WTC11 (cell line): ENCODE results near the gene FRYL. TPM values are rescaled to one million over a fixed set of nuclear protein-coding genes. Genes with fewer than 3 reads are reported as not detected.
"Not testable (repeated sequence)": the region's sequence is repeated elsewhere in the genome, so short reads cannot be mapped to it uniquely, and the experiment has no call there.

Experiments
- ATAC-seq: fragments of 200-7000 bp; cut with Tn5 transposase; 2 replicates; pipeline ENCODE4 v1.10.0; 2021; ENCODE audit warnings: mild to moderate bottlenecking, moderate library complexity
- CTCF ChIA-PET: fragments of 300-600 bp; sonication (Branson Sonifier 250); formaldehyde crosslinking; loops from one replicate; lab custom pipeline; 2021; ENCODE audit warnings: antibody characterized with exemption; lab: Charles Lee
- POLR2A ChIA-PET: fragments of 350-600 bp; sonication (Branson Sonifier 250); formaldehyde crosslinking; loops from one replicate; lab custom pipeline; 2021; ENCODE audit warnings: antibody characterized with exemption; lab: Charles Lee
- DNase-seq: peaks from one replicate; pipeline ENCODE4 v3.0.0; 2021; ENCODE audit warnings: low spot score
- H3K27ac Mint-ChIP-seq: 2 replicates; pipeline ENCODE4 v1.8.0; 2021; ENCODE audit warnings: mixed read lengths
- H3K27me3 Mint-ChIP-seq: 2 replicates; pipeline ENCODE4 v1.8.0; 2021; ENCODE audit warnings: low read depth, mild to moderate bottlenecking, moderate library complexity, mixed read lengths
- H3K36me3 Mint-ChIP-seq: 2 replicates; pipeline ENCODE4 v1.8.0; 2021; ENCODE audit warnings: mixed read lengths
- H3K4me1 Mint-ChIP-seq: 2 replicates; pipeline ENCODE4 v1.8.0; 2022; ENCODE audit warnings: mixed read lengths
- H3K4me3 Mint-ChIP-seq: 2 replicates; pipeline ENCODE4 v1.8.0; 2021; ENCODE audit warnings: mild to moderate bottlenecking, moderate library complexity, mixed read lengths
- H3K9me3 Mint-ChIP-seq: 2 replicates; pipeline ENCODE4 v1.8.0; 2021; ENCODE audit warnings: mixed read lengths
- ATF6 ChIP-seq: sonication (generic); formaldehyde crosslinking; IDR thresholded peaks from 2 replicates; pipeline ENCODE4 v1.8.1; 2023; ENCODE audit warnings: mild to moderate bottlenecking, missing genetic modification reagents
- CREM ChIP-seq: sonication (generic); formaldehyde crosslinking; IDR thresholded peaks from 2 replicates; pipeline ENCODE4 v1.8.1; 2022; ENCODE audit warnings: mild to moderate bottlenecking, missing genetic modification reagents, moderate library complexity
- E2F5 ChIP-seq: sonication (generic); formaldehyde crosslinking; IDR thresholded peaks from 2 replicates; pipeline ENCODE4 v1.8.1; 2022; ENCODE audit warnings: mild to moderate bottlenecking, moderate library complexity, missing genetic modification reagents
- ERG ChIP-seq: fragments of 250-450 bp; sonication (Bioruptor Pico); IDR thresholded peaks from 2 replicates; pipeline ENCODE4 v1.8.0; 2021; ENCODE audit warnings: mild to moderate bottlenecking
- ESRRA ChIP-seq: sonication (generic); formaldehyde crosslinking; IDR thresholded peaks from 2 replicates; pipeline ENCODE4 v1.8.1; 2022; ENCODE audit warnings: mild to moderate bottlenecking, missing genetic modification reagents, borderline replicate concordance
- FOXP1 ChIP-seq: sonication (generic); formaldehyde crosslinking; IDR thresholded peaks from 2 replicates; pipeline ENCODE4 v1.8.0; 2022; ENCODE audit warnings: missing genetic modification reagents, mild to moderate bottlenecking, moderate library complexity, borderline replicate concordance
- HMGXB4 ChIP-seq: sonication (generic); formaldehyde crosslinking; IDR thresholded peaks from 2 replicates; pipeline ENCODE4 v1.8.1; 2023; ENCODE audit warnings: mild to moderate bottlenecking, moderate library complexity, missing genetic modification reagents
- IRF1 ChIP-seq: sonication (generic); formaldehyde crosslinking; IDR thresholded peaks from 2 replicates; pipeline ENCODE4 v1.8.0; 2023; ENCODE audit warnings: missing genetic modification reagents
- IRF2 ChIP-seq: sonication (generic); formaldehyde crosslinking; IDR thresholded peaks from 2 replicates; pipeline ENCODE4 v1.8.0; 2022; ENCODE audit warnings: low read depth, missing genetic modification reagents, borderline replicate concordance
- JUN ChIP-seq: sonication (generic); formaldehyde crosslinking; IDR thresholded peaks from 2 replicates; pipeline ENCODE4 v1.8.0; 2023; ENCODE audit warnings: mild to moderate bottlenecking, missing genetic modification reagents
- KAT7 ChIP-seq: sonication (generic); formaldehyde crosslinking; IDR thresholded peaks from 2 replicates; pipeline ENCODE4 v1.8.1; 2023; ENCODE audit warnings: missing genetic modification reagents, mild to moderate bottlenecking, borderline replicate concordance
- MYBL2 ChIP-seq: sonication (generic); formaldehyde crosslinking; IDR thresholded peaks from 2 replicates; pipeline ENCODE4 v1.8.1; 2023; ENCODE audit warnings: mild to moderate bottlenecking, moderate library complexity, missing genetic modification reagents
- NR1H2 ChIP-seq: sonication (generic); formaldehyde crosslinking; IDR thresholded peaks from 2 replicates; pipeline ENCODE4 v1.9.0; 2021; ENCODE audit warnings: mild to moderate bottlenecking, moderate library complexity, missing genetic modification reagents
- PRDM15 ChIP-seq: sonication (generic); formaldehyde crosslinking; IDR thresholded peaks from 2 replicates; pipeline ENCODE4 v1.8.0; 2022; ENCODE audit warnings: missing genetic modification reagents
- RELA ChIP-seq: sonication (generic); formaldehyde crosslinking; IDR thresholded peaks from 2 replicates; pipeline ENCODE4 v1.8.1; 2022; ENCODE audit warnings: missing genetic modification reagents, mild to moderate bottlenecking, borderline replicate concordance
- RORB ChIP-seq: fragments of 250-450 bp; sonication (Bioruptor Pico); IDR thresholded peaks from 2 replicates; pipeline ENCODE4 v1.9.0; 2021; ENCODE audit warnings: mild to moderate bottlenecking
- SP1 ChIP-seq: sonication (generic); formaldehyde crosslinking; conservative IDR thresholded peaks from 2 replicates; pipeline ENCODE4 v1.8.1; 2022; ENCODE audit warnings: missing genetic modification reagents
- ZNF425 ChIP-seq: fragments of 250-450 bp; sonication (Bioruptor Pico); conservative IDR thresholded peaks from 2 replicates; pipeline ENCODE4 v1.9.0; 2021; ENCODE audit warnings: mild to moderate bottlenecking
- ZNF671 ChIP-seq: fragments of 250-450 bp; sonication (Bioruptor Pico); IDR thresholded peaks from 2 replicates; pipeline ENCODE4 v1.8.0; 2021; ENCODE audit warnings: mild to moderate bottlenecking
- total RNA-seq: library from RNA; stranded (reverse); gene quantifications from 3 replicates; pipeline ENCODE4 v1.2.3, GENCODE V29; 2021

Gene FRYL
- total RNA-seq, 1 experiment from 2014 or later = 38.7 TPM

GRCh38 chr4:48746608-48747362 lies 33.3 kb downstream of the FRYL start (continued):
- TF ChIP-seq PRDM15 (CRISPR knock-in tag) (no peak), ERG (CRISPR knock-in tag) (no peak), CREM (CRISPR knock-in tag) (no peak), RELA (CRISPR knock-in tag) (no peak), SP1 (CRISPR knock-in tag) (no peak), JUN (CRISPR knock-in tag) (no peak), FOXP1 (CRISPR knock-in tag) (no peak), KAT7 (CRISPR knock-in tag) (no peak), ZNF425 (CRISPR knock-in tag) (no peak), MYBL2 (CRISPR knock-in tag) (no peak), ESRRA (CRISPR knock-in tag) (no peak), E2F5 (CRISPR knock-in tag) (no peak)

GRCh38 chr4:48745223-48745622 lies 34.9 kb downstream of the FRYL start:
- H3K9me3 Mint-ChIP-seq, ATAC-seq, H3K27ac Mint-ChIP-seq, H3K36me3 Mint-ChIP-seq, H3K4me3 Mint-ChIP-seq, POLR2A ChIA-PET, H3K27me3 Mint-ChIP-seq, DNase-seq, CTCF ChIA-PET: not testable (repeated sequence)
- H3K4me1 Mint-ChIP-seq = peaks cover 32% of the 10 kb centered on the region

GRCh38 chr4:48742412-48742811 lies 37.7 kb downstream of the FRYL start:
- Mint-ChIP-seq H3K9me3 (peaks cover 3% of the 10 kb centered on the region), H3K36me3 (peaks cover 8% of the 10 kb centered on the region; the same call in 1 of the 2 replicates), H3K27me3 (no peaks in the 10 kb centered on the region), H3K4me3 (no peak overlapping the region), H3K4me1 (peaks cover 14% of the 10 kb centered on the region), H3K27ac (peak overlapping the region; percentile 7; the same call in 1 of the 2 replicates)
- POLR2A ChIA-PET = no interaction called here
- no peak for DNase-seq
- CTCF ChIA-PET = no interaction called here
- ATAC-seq = no peak
- no peak for TF ChIP-seq IRF2 (CRISPR knock-in tag)
- TF ChIP-seq HMGXB4 = no peak
- no peak for TF ChIP-seq NR1H2 (CRISPR knock-in tag)
- no peak for TF ChIP-seq IRF1 (CRISPR knock-in tag)
- no peak for TF ChIP-seq E2F5 (CRISPR knock-in tag)
- no peak for TF ChIP-seq ZNF671 (CRISPR knock-in tag)
- TF ChIP-seq ATF6 = no peak
- no peak for TF ChIP-seq RORB (CRISPR knock-in tag)
